Activated CD8-positive, alpha-beta T cell treated with anti-CD3 and anti-CD28 coated beads for 36 hours (primary cell): ENCODE measurements around the gene RAB37. TPM values are rescaled to one million over a fixed set of nuclear protein-coding genes. Genes with fewer than 3 reads are reported as not detected.

Source experiments
- ATAC-seq: fragments of 200-7000 bp; cut with Tn5 transposase; one replicate; pipeline ENCODE4 v1.10.0; 2021; ENCODE audit warnings: mild to moderate bottlenecking, moderate library complexity
- CTCF ChIA-PET: fragments of 350-600 bp; sonication (Branson Sonifier 250); formaldehyde crosslinking; loops from one replicate; lab custom pipeline; 2021; ENCODE audit warnings: antibody characterized with exemption; lab: Charles Lee
- POLR2A ChIA-PET: fragments of 350-600 bp; sonication (Branson Sonifier 250); formaldehyde crosslinking; loops from one replicate; lab custom pipeline; 2021; ENCODE audit warnings: antibody characterized with exemption; lab: Charles Lee
- DNase-seq: peaks from one replicate; pipeline ENCODE4 v3.0.0-alpha.2; 2020
- H3K27ac Mint-ChIP-seq: one replicate; pipeline ENCODE4 v1.8.0; 2021; ENCODE audit warnings: mild to moderate bottlenecking, mixed read lengths
- H3K27me3 Mint-ChIP-seq: one replicate; pipeline ENCODE4 v1.8.0; 2021; ENCODE audit warnings: mixed read lengths
- H3K36me3 Mint-ChIP-seq: one replicate; pipeline ENCODE4 v1.8.0; 2021; ENCODE audit warnings: low read depth, mixed read lengths
- H3K4me1 Mint-ChIP-seq: one replicate; pipeline ENCODE4 v1.8.0; 2021; ENCODE audit warnings: low read depth, mixed read lengths
- H3K4me3 Mint-ChIP-seq: one replicate; pipeline ENCODE4 v1.8.0; 2021; ENCODE audit warnings: mild to moderate bottlenecking, moderate library complexity, mixed read lengths
- H3K9me3 Mint-ChIP-seq: one replicate; pipeline ENCODE4 v1.8.0; 2021; ENCODE audit warnings: mixed read lengths
- CTCF ChIP-seq: fragments of 200-600 bp; IDR thresholded peaks from one replicate; pipeline ENCODE4 v1.8.0; 2022; ENCODE audit warnings: antibody characterized with exemption, mild to moderate bottlenecking
- intact Hi-C: fragments of 100-400 bp; cut with micrococcal nuclease; formaldehyde crosslinking; loops from one replicate; pipeline ENCODE4 v1.10.0; 2022
- total RNA-seq, 2 experiments: library from RNA; stranded (reverse); gene quantifications; one replicate each; pipeline ENCODE4 v1.2.3, GENCODE V29; 2021

The RAB37 gene
- total RNA-seq, 2 experiments from 2014 or later = 6.6 to 6.7 TPM

GRCh38 chr17:74760404-74761105, 23.5 kb downstream of the RAB37 start:
- ChIA-PET POLR2A (interaction anchor here (0.5 to 4.2 kb wide), 4 partner anchors 11 to 275 kb away, joined by 3 to 19 read pairs (median 14); partner anchors contain the start of gene NAT9), CTCF (interaction anchor here (0.9 to 8.6 kb wide), 8 partner anchors 8 to 103 kb away, joined by 3 to 98 read pairs (median 15); partner anchors contain the start of genes NHERF1 and RAB37)
- intact Hi-C loops = no loop called here
- TF ChIP-seq CTCF = no peak
- DNase-seq = no peak
- Mint-ChIP-seq H3K9me3 (no peaks in the 10 kb centered on the region), H3K27me3 (no peaks in the 10 kb centered on the region), H3K27ac (peak overlapping the region; percentile 81), H3K4me1 (peaks cover 56% of the 10 kb centered on the region), H3K36me3 (peaks cover 9% of the 10 kb centered on the region), H3K4me3 (no peak overlapping the region)
- no peak for ATAC-seq

GRCh38 chr17:74761419-74761818, 24.4 kb downstream of the RAB37 start:
- H3K36me3 Mint-ChIP-seq = peaks cover 14% of the 10 kb centered on the region
- no peaks in the 10 kb centered on the region for H3K27me3 Mint-ChIP-seq
- H3K27ac Mint-ChIP-seq = peak overlapping the region; percentile 69
- H3K4me1 Mint-ChIP-seq = peaks cover 57% of the 10 kb centered on the region
- DNase-seq (no peak), ATAC-seq (no peak)
- no peak overlapping the region for H3K4me3 Mint-ChIP-seq
- intact Hi-C loops = no loop called here
- H3K9me3 Mint-ChIP-seq = no peaks in the 10 kb centered on the region
- ChIA-PET CTCF (interaction anchor here (1.5 to 8.6 kb wide), 5 partner anchors 9 to 104 kb away, joined by 3 to 98 read pairs (median 21); partner anchors contain the start of gene NHERF1), POLR2A (interaction anchor here (1.0 to 4.2 kb wide), 3 partner anchors 10 to 15 kb away, joined by 3 to 18 read pairs (median 5); partner anchors contain the start of gene NAT9)
- TF ChIP-seq CTCF = no peak

GRCh38 chr17:74761931-74762330, 24.9 kb downstream of the RAB37 start:
- intact Hi-C loops = no loop called here
- Mint-ChIP-seq H3K4me3 (no peak overlapping the region), H3K4me1 (peaks cover 54% of the 10 kb centered on the region), H3K36me3 (peaks cover 15% of the 10 kb centered on the region), H3K27me3 (no peaks in the 10 kb centered on the region), H3K27ac (no peak overlapping the region), H3K9me3 (no peaks in the 10 kb centered on the region)
- ATAC-seq (no peak), DNase-seq (no peak)
- TF ChIP-seq CTCF = no peak
- CTCF ChIA-PET = interaction anchor here (1.5 to 8.6 kb wide), 4 partner anchors 8 to 104 kb away, joined by 3 to 98 read pairs (median 38); partner anchors contain the start of gene NHERF1
- POLR2A ChIA-PET = interaction anchor here (1.0 to 4.2 kb wide), 3 partner anchors 11 to 14 kb away, joined by 3 to 18 read pairs (median 5); partner anchors contain the start of gene NAT9

- Mint-ChIP-seq H3K9me3 (no peaks in the 10 kb centered on the region), H3K27ac (no peak overlapping the region), H3K36me3 (peaks cover 22% of the 10 kb centered on the region), H3K27me3 (no peaks in the 10 kb centered on the region), H3K4me3 (no peak overlapping the region), H3K4me1 (peaks cover 35% of the 10 kb centered on the region)
- ATAC-seq (no peak), DNase-seq (no peak)
- POLR2A ChIA-PET = interaction anchor here (0.9 to 1.7 kb wide), 4 partner anchors 12 to 27 kb away, joined by 3 to 7 read pairs (median 5); partner anchors contain the start of genes NAT9 and RAB37
- intact Hi-C loops = no loop called here
- no peak for TF ChIP-seq CTCF
- CTCF ChIA-PET = interaction anchor here (0.6 to 1.8 kb wide), 3 partner anchors 18 to 102 kb away, joined by 3 to 5 read pairs (median 5); no protein-coding TSS in a partner anchor
Observed at GRCh38 chr17:74763565-74764387, 26.7 kb downstream of the RAB37 start.
